NCI-H2029 treated with DMSO at 0.1 percent for 48 hours (cell line): ENCODE data around the gene MPZL3.

Experiments
- DNase-seq: peaks from one replicate; lab custom pipeline; 2025; lab: John Stamatoyannopoulos, UW

Gene MPZL3

GRCh38 chr11:118231461-118231860 lies 20.7 kb downstream of the MPZL3 start:
- no peak for DNase-seq

GRCh38 chr11:118230088-118230487 lies 22.1 kb downstream of the MPZL3 start:
- no peak for DNase-seq

GRCh38 chr11:118229274-118229847 lies 22.8 kb downstream of the MPZL3 start:
- no peak for DNase-seq

- no peak for DNase-seq
Measured at GRCh38 chr11:118227865-118228785, 24.0 kb downstream of the MPZL3 start.

- no peak for DNase-seq
Measured at GRCh38 chr11:118226781-118227180, 25.4 kb downstream of the MPZL3 start.

GRCh38 chr11:118226296-118226695 lies 25.9 kb downstream of the MPZL3 start:
- no peak for DNase-seq

GRCh38 chr11:118224511-118225188 lies 27.5 kb downstream of the MPZL3 start, which contains the start of gene JAML:
Gene JAML (minus strand): TSS chr11:118225011. CDS start chr11:118214866, 10,145 bp downstream.
- no peak for DNase-seq

- DNase-seq = no peak
Measured at GRCh38 chr11:118223992-118224391, 28.2 kb downstream of the MPZL3 start.

GRCh38 chr11:118223570-118223969 lies 28.6 kb downstream of the MPZL3 start:
- no peak for DNase-seq

GRCh38 chr11:118222437-118222836 lies 29.7 kb downstream of the MPZL3 start:
- DNase-seq = no peak

- DNase-seq = no peak
Measured at GRCh38 chr11:118221419-118221818, 30.7 kb downstream of the MPZL3 start.

GRCh38 chr11:118219732-118220131 lies 32.4 kb downstream of the MPZL3 start:
- no peak for DNase-seq

GRCh38 chr11:118219244-118219643 lies 32.9 kb downstream of the MPZL3 start:
- no peak for DNase-seq

GRCh38 chr11:118217575-118217974 lies 34.6 kb downstream of the MPZL3 start:
- no peak for DNase-seq

GRCh38 chr11:118216621-118217481 lies 35.3 kb downstream of the MPZL3 start:
- no peak for DNase-seq

- DNase-seq = no peak
Measured at GRCh38 chr11:118215765-118216164, 36.4 kb downstream of the MPZL3 start.

GRCh38 chr11:118215262-118215661 lies 36.9 kb downstream of the MPZL3 start:
- no peak for DNase-seq

GRCh38 chr11:118214210-118214914 lies 37.8 kb downstream of the MPZL3 start:
- no peak for DNase-seq

- DNase-seq = no peak
Measured at GRCh38 chr11:118213781-118214180, 38.4 kb downstream of the MPZL3 start.

- DNase-seq = no peak
Measured at GRCh38 chr11:118213201-118213600, 39.0 kb downstream of the MPZL3 start.

- DNase-seq = no peak
Measured at GRCh38 chr11:118212781-118213191, 39.4 kb downstream of the MPZL3 start.
